MV-4-11 (cell line): ENCODE data around the gene MPO.

Experiments used
- DNase-seq: peaks from one replicate; lab custom pipeline; 2025; lab: John Stamatoyannopoulos, UW

Gene MPO

DNA sequence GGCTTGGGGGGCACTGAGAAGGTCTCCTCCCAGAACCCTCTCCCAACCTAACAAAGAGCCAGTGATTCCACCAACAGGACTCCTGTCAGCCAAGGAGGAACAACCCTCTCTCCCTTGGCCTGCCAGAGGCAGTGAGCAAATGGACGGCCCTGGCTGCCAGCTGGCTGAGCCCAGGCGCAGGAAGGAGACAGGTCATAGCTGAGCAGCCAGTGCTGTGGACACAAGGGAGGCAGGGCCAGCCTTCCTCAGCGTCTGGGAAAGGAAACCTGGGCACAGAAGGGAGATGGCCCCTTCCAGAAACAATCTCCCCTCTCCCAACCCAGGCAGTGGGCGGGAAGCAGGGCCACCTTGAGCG, 2.1 kb downstream of the MPO start:
- DNase-seq: no peak

- DNase-seq: no peak
These were observed 2.7 kb downstream of the MPO start for GRCh38 chr17:58277802-58278595.

DNA sequence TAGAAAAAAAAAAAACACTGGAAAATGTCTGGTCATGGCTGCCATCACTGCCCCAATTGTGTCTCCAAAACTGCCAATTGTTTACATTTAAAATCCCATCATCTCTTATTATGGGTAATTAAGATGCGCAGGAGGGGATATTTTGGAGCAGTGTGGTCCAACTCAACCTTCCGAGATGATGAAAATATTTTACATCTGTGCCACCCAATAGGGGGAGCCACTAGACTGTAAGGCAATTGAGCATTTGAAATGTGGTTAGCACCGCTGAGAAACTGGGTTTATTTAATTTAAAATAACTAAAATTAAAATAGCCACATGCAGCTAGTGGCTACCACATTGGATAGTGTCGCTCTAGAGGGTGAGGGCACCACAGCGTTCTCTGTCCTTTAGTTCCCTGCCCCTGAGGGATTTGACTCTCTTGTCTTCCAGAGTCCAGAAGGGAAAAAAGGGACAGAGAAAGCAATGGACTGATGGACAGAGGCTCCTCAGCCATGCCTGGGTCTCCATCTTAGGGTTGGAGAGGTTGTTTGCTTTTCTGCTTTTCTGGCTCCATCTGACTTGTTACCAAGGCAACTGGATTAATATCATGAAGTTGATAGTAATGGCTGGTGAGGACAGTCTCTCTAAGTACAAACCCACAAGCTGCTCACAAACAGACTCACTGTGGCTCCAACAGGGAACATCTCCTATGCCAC, 3.5 kb downstream of the MPO start:
- DNase-seq: peak; percentile 82

- no peak for DNase-seq
These were observed 4.3 kb downstream of the MPO start for GRCh38 chr17:58276423-58276822.

GRCh38 chr17:58275417-58275816, 5.3 kb downstream of the MPO start:
- no peak for DNase-seq

- no peak for DNase-seq
These were observed 7.2 kb downstream of the MPO start for GRCh38 chr17:58273453-58274104.

- no peak for DNase-seq
These were observed 8.1 kb downstream of the MPO start for GRCh38 chr17:58272367-58273280.

GRCh38 chr17:58271216-58271931, 9.4 kb downstream of the MPO start:
- no peak for DNase-seq

- DNase-seq: no peak
These were observed 10.1 kb downstream of the MPO start for GRCh38 chr17:58270476-58271215.

DNA sequence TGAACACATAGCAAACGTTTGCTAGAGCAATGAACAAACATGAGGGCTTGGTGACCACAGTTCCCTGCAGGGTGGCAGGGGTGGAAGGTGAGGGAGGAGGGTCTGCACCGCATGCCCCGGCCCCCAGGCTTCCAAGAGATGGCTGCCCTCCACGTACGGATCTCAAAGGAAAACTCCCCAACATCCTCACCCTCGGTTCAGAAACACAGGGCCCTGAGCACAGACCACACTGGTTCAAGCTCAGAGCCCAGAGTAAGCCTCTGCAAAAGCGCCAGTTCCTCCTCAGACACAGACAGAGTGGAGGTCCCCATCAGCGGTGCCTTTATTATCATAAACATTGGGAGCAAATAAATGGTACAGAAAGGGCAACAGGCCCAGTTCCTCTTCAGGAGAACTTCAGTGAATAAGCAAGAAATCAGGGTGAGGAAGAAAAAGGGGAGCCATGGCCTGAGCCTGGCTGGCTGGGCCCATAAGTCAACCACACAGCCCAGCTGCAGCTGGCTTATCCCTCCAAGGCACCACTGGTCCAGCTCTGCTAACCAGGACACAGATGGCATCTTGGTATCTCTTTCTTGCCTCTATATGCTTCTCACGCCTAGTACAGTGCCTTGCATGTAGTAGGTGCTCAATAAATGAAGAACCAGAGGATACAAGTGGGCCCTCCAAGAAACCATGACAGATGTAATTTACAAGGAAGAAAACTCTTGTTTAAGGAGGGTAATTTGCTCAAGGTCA, 11.0 kb downstream of the MPO start:
- DNase-seq: peak; percentile 2

DNA sequence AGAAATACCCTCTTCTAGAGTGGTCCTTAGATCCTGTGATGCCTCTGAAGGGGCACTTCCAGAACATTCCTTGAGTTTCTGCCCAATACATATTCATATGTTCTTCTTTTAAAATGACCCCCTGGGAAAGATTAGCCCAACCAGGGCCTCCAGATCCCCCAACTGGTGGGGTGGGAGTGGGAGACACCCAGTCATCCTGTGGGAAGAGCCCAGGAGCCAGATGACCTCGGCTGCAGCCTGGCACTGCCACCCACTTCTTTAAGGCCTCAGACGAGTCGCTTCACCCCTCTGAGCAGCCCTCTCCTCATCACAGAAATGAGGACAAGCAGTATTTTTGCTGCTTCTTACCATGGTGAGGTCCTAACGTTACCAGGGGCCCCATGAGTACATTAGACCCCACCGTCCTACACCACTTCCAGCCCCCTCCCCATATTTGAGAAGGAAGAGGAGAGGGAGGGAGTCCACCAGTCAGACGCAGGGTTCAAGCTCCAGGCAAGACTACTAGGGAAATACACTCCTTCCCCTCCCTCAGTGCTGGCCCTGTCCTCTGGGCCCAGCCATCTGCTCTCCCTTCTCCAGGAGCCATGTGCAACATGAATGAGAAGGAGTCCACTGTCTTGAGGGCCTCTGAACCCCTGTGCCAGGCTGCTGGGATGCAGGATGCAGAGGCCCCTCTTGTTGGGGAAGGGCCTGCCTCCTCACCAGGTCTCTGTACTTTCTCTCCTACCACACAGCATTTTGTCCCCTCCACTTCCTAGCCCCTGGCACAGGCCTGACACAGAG, 11.8 kb downstream of the MPO start:
- DNase-seq: no peak

GRCh38 chr17:58268326-58268725, 12.4 kb downstream of the MPO start:
- peak; percentile 9 for DNase-seq

DNA sequence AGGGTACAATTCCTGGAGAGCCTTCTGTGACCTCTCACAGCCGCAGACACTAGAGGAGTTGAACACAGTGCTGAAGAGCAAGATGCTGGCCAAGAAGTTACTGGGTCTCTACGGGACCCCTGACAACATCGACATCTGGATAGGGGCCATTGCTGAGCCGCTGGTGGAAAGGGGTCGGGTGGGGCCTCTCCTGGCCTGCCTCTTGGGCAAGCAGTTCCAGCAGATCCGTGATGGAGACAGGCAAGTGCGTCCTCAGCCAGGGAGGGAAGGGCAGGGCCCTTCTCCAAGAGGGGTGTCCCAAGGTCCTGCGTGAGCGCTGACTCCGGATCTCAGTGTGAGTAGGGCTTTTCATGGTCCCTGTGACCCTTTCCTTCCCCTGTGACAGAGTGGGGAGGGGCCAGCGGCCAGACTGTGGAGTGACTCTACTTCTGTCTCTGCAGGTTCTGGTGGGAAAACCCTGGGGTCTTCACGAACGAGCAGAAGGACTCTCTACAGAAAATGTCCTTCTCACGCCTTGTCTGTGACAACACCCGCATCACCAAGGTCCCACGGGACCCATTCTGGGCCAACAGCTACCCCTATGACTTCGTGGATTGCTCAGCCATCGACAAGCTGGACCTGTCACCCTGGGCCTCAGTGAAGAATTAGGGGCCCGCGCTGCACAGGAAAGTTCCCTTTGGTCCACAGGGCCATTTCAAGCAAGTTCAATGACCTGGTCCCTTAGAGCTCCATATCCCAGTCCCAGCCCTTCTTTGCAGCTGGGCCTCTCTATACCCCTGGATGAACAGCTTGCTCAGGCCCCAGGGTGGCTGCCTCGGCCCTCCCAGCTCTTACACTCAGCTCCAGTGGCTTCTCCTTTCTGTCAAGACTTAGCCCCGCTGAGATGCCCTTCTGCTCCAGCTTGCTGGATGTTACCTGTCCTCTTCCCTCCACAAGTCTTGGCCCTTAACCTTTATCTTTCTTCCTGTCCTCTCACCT, 13.1 kb downstream of the MPO start:
- no peak for DNase-seq

DNA sequence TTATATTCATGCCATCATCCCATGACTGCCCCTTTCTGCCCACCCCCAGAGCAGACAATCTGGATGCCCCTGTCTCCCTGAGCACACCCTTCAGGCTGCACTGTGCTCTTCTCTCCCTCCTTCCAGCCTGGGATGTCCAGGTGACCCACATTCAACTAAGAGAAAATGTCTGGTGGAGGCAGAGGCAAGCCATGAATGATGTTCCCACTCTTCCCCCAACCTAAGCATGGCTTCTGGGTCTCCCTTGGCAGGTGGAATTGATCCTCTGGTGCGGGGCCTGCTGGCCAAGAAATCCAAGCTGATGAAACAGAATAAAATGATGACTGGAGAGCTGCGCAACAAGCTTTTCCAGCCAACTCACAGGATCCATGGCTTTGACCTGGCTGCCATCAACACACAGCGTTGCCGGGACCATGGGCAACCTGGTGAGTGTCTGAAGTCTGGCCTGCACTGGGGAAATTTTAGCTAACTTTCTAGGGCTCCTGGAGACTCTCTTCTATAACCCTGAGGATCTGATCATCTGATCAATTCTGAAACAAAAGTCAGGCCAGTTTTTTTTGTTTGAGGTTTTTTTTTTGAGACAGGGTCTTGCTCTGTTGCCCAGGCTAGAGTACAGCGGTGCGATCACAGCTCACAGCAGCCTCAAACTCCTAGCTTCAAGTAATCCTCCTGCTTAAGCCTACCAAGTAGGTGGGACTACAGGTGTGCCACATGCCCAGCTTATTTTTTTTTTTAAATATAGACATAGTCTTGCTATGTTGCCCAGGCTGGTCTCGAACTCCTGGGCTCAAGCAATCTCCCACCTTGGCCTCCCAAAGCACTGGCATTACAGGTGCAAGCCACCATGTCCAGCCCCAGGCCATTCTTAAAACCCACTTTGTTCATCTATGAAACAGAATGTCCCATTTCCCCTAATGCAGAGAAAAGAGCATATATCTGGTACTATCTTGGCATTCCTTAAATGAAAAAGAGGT, 14.5 kb downstream of the MPO start:
- no peak for DNase-seq

GRCh38 chr17:58265271-58265670, 15.5 kb downstream of the MPO start:
- DNase-seq: no peak

DNA sequence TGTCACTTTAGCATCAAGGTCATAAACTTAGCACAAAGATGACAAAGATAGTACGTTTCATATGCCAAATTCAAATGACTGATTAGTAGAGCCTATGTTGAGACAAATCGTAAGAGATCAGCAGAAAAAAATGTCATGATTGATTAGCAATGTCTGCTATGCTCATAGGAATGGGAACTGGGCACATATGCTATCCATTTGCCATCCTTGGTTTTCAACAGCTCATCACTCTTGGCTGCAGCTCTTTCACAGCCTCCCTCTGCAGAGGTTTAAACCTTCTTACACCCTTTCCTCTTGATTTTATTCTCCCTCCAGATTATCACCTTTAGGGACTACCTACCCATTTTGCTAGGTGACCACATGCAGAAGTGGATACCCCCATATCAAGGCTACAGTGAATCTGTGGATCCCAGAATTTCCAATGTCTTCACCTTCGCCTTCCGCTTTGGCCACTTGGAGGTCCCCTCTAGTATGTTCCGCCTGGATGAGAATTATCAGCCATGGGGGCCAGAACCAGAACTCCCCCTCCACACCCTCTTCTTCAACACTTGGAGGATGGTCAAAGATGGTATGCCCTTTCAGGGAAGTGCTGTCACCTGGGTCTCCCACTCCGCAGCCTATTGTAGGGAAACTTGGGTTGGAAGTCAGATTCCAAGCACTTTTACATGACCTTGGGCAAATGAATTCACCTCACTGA, 16.2 kb downstream of the MPO start:
- no peak for DNase-seq
